Progenitor cell of endocrine pancreas (in vitro differentiated cells): Measurements from ENCODE around the gene MAPK7. TPM values are rescaled to one million over a fixed set of nuclear protein-coding genes. Genes with fewer than 3 reads are reported as not detected.

Experiments
- DNase-seq: peaks from one replicate; pipeline ENCODE4 v3.0.0; 2021; ENCODE audit warnings: low spot score; ENCODE audit not compliant: unreplicated experiment
- H3K27ac Mint-ChIP-seq: 2 replicates; pipeline ENCODE4 v1.8.0; 2021; ENCODE audit warnings: mild to moderate bottlenecking, moderate library complexity, mixed read lengths
- H3K27me3 Mint-ChIP-seq: 2 replicates; pipeline ENCODE4 v1.8.0; 2021; ENCODE audit warnings: mixed read lengths
- H3K36me3 Mint-ChIP-seq: 2 replicates; pipeline ENCODE4 v1.8.0; 2022; ENCODE audit warnings: mixed read lengths; ENCODE audit not compliant: insufficient read depth
- H3K4me1 Mint-ChIP-seq: 2 replicates; pipeline ENCODE4 v1.8.0; 2021; ENCODE audit warnings: low read depth, mixed read lengths
- H3K4me3 Mint-ChIP-seq: 2 replicates; pipeline ENCODE4 v1.8.0; 2021; ENCODE audit warnings: low read depth, mild to moderate bottlenecking, moderate library complexity, mixed read lengths
- H3K9me3 Mint-ChIP-seq: 2 replicates; pipeline ENCODE4 v1.8.0; 2021; ENCODE audit warnings: low read depth, mixed read lengths
- CTCF ChIP-seq: fragments of 200-600 bp; sonication (generic); IDR thresholded peaks from one replicate; pipeline ENCODE4 v1.5.0; 2021; ENCODE audit warnings: antibody characterized with exemption, mild to moderate bottlenecking; ENCODE audit not compliant: unreplicated experiment
- total RNA-seq: library from RNA; stranded (reverse); gene quantifications from 2 replicates; pipeline ENCODE4 v1.2.1, GENCODE V29; 2021

MAPK7 gene
- total RNA-seq, 1 donor from 2014 or later = 41.8 TPM

- Mint-ChIP-seq H3K4me3 (no peak overlapping the region), H3K27ac (no peak overlapping the region), H3K36me3 (no peaks in the 10 kb centered on the region), H3K9me3 (no peaks in the 10 kb centered on the region), H3K4me1 (no peaks in the 10 kb centered on the region), H3K27me3 (peaks cover 13% of the 10 kb centered on the region)
- no peak for TF ChIP-seq CTCF
- DNase-seq = no peak
Observed at GRCh38 chr17:19414396-19415280, 36.3 kb downstream of the MAPK7 start.

GRCh38 chr17:19415311-19415710, 37.0 kb downstream of the MAPK7 start:
- Mint-ChIP-seq H3K27me3 (peaks cover 9% of the 10 kb centered on the region), H3K4me3 (no peak overlapping the region), H3K27ac (no peak overlapping the region), H3K9me3 (no peaks in the 10 kb centered on the region), H3K36me3 (no peaks in the 10 kb centered on the region), H3K4me1 (no peaks in the 10 kb centered on the region)
- no peak for TF ChIP-seq CTCF
- DNase-seq = no peak

- Mint-ChIP-seq H3K27me3 (peaks cover 2% of the 10 kb centered on the region), H3K4me3 (no peak overlapping the region), H3K9me3 (no peaks in the 10 kb centered on the region), H3K27ac (no peak overlapping the region), H3K36me3 (no peaks in the 10 kb centered on the region), H3K4me1 (no peaks in the 10 kb centered on the region)
- no peak for DNase-seq
- TF ChIP-seq CTCF = no peak
Observed at GRCh38 chr17:19415806-19416775, 37.8 kb downstream of the MAPK7 start.

- Mint-ChIP-seq H3K27me3 (no peaks in the 10 kb centered on the region), H3K9me3 (no peaks in the 10 kb centered on the region), H3K4me3 (no peak overlapping the region), H3K4me1 (no peaks in the 10 kb centered on the region), H3K27ac (no peak overlapping the region), H3K36me3 (no peaks in the 10 kb centered on the region)
- DNase-seq = no peak
- TF ChIP-seq CTCF = no peak
Observed at GRCh38 chr17:19417611-19418010, 39.3 kb downstream of the MAPK7 start.
